Endodermal cell (in vitro differentiated cells): ENCODE data around the gene RINL. TPM values are rescaled to one million over a fixed set of nuclear protein-coding genes. Genes with fewer than 3 reads are reported as not detected.
A peak's percentile ranks its signal among the peaks of the same experiment; 100 is the strongest.

Source experiments
- DNase-seq: peaks from one replicate; pipeline ENCODE4 v3.0.0-alpha.2; 2017
- H3K27ac ChIP-seq: 2 replicates; pipeline ENCODE4 v1.5.1; 2013; ENCODE audit warnings: mild to moderate bottlenecking, low read depth, low read length, moderate library complexity
- H3K27me3 ChIP-seq: 2 replicates; pipeline ENCODE4 v1.6.1; 2013; ENCODE audit warnings: mild to moderate bottlenecking, low read length, moderate library complexity; ENCODE audit not compliant: insufficient read depth, control insufficient read depth, poor library complexity, severe bottlenecking
- H3K36me3 ChIP-seq: 2 replicates; pipeline ENCODE4 v1.7.0; 2013; ENCODE audit warnings: mild to moderate bottlenecking, low read length, moderate library complexity; ENCODE audit not compliant: control insufficient read depth, insufficient read depth
- H3K4me1 ChIP-seq: one replicate; pipeline ENCODE4 v1.7.0; 2013; ENCODE audit warnings: low read length; ENCODE audit not compliant: control insufficient read depth, insufficient read depth
- H3K4me3 ChIP-seq: 2 replicates; pipeline ENCODE4 v1.5.1; 2013; ENCODE audit warnings: mild to moderate bottlenecking, low read length, moderate library complexity
- H3K9ac ChIP-seq: 2 replicates; pipeline ENCODE4 v1.6.1; 2013; ENCODE audit warnings: mild to moderate bottlenecking, low read length, moderate library complexity; ENCODE audit not compliant: poor library complexity, severe bottlenecking; ENCODE audit errors: extremely low read depth
- H3K9me3 ChIP-seq: 2 replicates; pipeline ENCODE4 v1.6.1; 2013; ENCODE audit warnings: mild to moderate bottlenecking, low read length, moderate library complexity; ENCODE audit not compliant: control insufficient read depth
- H3K27ac Mint-ChIP-seq: 2 replicates; pipeline ENCODE4 v1.8.0; 2020; ENCODE audit warnings: mixed read lengths
- H3K27me3 Mint-ChIP-seq: 2 replicates; pipeline ENCODE4 v1.8.0; 2021; ENCODE audit warnings: mild to moderate bottlenecking, mixed read lengths; ENCODE audit not compliant: insufficient read depth
- H3K36me3 Mint-ChIP-seq: 2 replicates; pipeline ENCODE4 v1.8.0; 2020; ENCODE audit warnings: low read depth, mixed read lengths
- H3K4me1 Mint-ChIP-seq: 2 replicates; pipeline ENCODE4 v1.8.0; 2020; ENCODE audit warnings: mixed read lengths
- H3K4me3 Mint-ChIP-seq: 2 replicates; pipeline ENCODE4 v1.8.0; 2020; ENCODE audit warnings: mild to moderate bottlenecking, moderate library complexity, mixed read lengths
- H3K9me3 Mint-ChIP-seq: 2 replicates; pipeline ENCODE4 v1.8.0; 2020; ENCODE audit warnings: mild to moderate bottlenecking, mixed read lengths
- CTCF ChIP-seq: fragments of 200-600 bp; sonication (generic); conservative IDR thresholded peaks from 2 replicates; pipeline ENCODE4 v1.5.0; 2021; ENCODE audit warnings: antibody characterized with exemption, mild to moderate bottlenecking
- WGBS, 2 experiments: methylation state at CpG; one replicate each; pipeline versions ENCODE4 v1.1.5 to v1.1.7; 2013; ENCODE audit warnings: missing lambda C conversion rate in 2 of 2, mixed read lengths in 1 of 2; ENCODE audit not compliant: insufficient coverage in 1 of 2, insufficient read length in 1 of 2; 5-methylcytosine and 5-hydroxymethylcytosine counted together
- total RNA-seq, 2 donors: library from RNA; stranded (reverse); fragmentation: NEBNext Ultra II Directional in 1 of 2; extraction: Animal tissue kit (Norgen Biotek cat#: 25700) in 1 of 2; gene quantifications; 2 replicates in 1 of 2; 3 replicates in 1 of 2; pipeline ENCODE4 v1.2.1, GENCODE V29; 2021

RINL gene
- total RNA-seq, 2 donors from 2014 or later: 4.8 to 6.7 TPM

GRCh38 chr19:38922482-38922881 lies 44.4 kb upstream of the RINL start:
- Histone ChIP-seq H3K27me3 (no peaks in the 10 kb centered on the region), H3K9ac (no peak overlapping the region), H3K27ac (no peak overlapping the region), H3K36me3 (peaks cover 32% of the 10 kb centered on the region), H3K9me3 (no peaks in the 10 kb centered on the region), H3K4me1 (no peaks in the 10 kb centered on the region), H3K4me3 (no peak overlapping the region)
- WGBS, 2 experiments: 88 to 98% methylated on average over 4 to 5 of the region's 5 CpGs
- H3K27ac Mint-ChIP-seq: no peak overlapping the region
- no peak overlapping the region for H3K4me3 Mint-ChIP-seq
- no peak for DNase-seq
- peaks cover 35% of the 10 kb centered on the region for H3K36me3 Mint-ChIP-seq
- H3K4me1 Mint-ChIP-seq: no peaks in the 10 kb centered on the region
- H3K9me3 Mint-ChIP-seq: peaks cover 1% of the 10 kb centered on the region
- no peak for TF ChIP-seq CTCF
- no peaks in the 10 kb centered on the region for H3K27me3 Mint-ChIP-seq

- Histone ChIP-seq H3K27me3 (no peaks in the 10 kb centered on the region), H3K36me3 (peaks cover 37% of the 10 kb centered on the region), H3K9ac (no peak overlapping the region), H3K9me3 (no peaks in the 10 kb centered on the region), H3K27ac (no peak overlapping the region), H3K4me1 (no peaks in the 10 kb centered on the region), H3K4me3 (no peak overlapping the region)
- DNase-seq: peak; percentile 13
- Mint-ChIP-seq H3K4me1 (no peaks in the 10 kb centered on the region), H3K36me3 (peaks cover 35% of the 10 kb centered on the region), H3K9me3 (peaks cover 1% of the 10 kb centered on the region), H3K27me3 (no peaks in the 10 kb centered on the region), H3K27ac (no peak overlapping the region), H3K4me3 (no peak overlapping the region)
- 90 to 93% methylated on average over 12 to 20 of the region's 20 CpGs for WGBS, 2 experiments
- TF ChIP-seq CTCF: no peak
Observed at GRCh38 chr19:38921420-38922274, 43.6 kb upstream of the RINL start.

- TF ChIP-seq CTCF: no peak
- Mint-ChIP-seq H3K27ac (no peak overlapping the region), H3K4me1 (no peaks in the 10 kb centered on the region), H3K27me3 (no peaks in the 10 kb centered on the region), H3K36me3 (peaks cover 39% of the 10 kb centered on the region), H3K4me3 (no peak overlapping the region), H3K9me3 (peaks cover 1% of the 10 kb centered on the region)
- Histone ChIP-seq H3K36me3 (peaks cover 37% of the 10 kb centered on the region), H3K9me3 (no peaks in the 10 kb centered on the region), H3K9ac (no peak overlapping the region), H3K27me3 (no peaks in the 10 kb centered on the region), H3K4me3 (no peak overlapping the region), H3K27ac (no peak overlapping the region), H3K4me1 (no peaks in the 10 kb centered on the region)
- peak; percentile 52 for DNase-seq
- WGBS, 2 experiments: 82 to 83% methylated on average over 2 to 14 of the region's 14 CpGs
Observed at GRCh38 chr19:38920602-38921419, 42.7 kb upstream of the RINL start.
